ENCODE data around the gene COQ4. TPM values are rescaled to one million over a fixed set of nuclear protein-coding genes. Genes with fewer than 3 reads are reported as not detected.
A peak's percentile ranks its signal among the peaks of the same experiment; 100 is the strongest.

The COQ4 gene
- polyA plus RNA-seq, 1 of the 3 experiments (the other 2 are of a cell fraction): 57.2 TPM

DNA sequence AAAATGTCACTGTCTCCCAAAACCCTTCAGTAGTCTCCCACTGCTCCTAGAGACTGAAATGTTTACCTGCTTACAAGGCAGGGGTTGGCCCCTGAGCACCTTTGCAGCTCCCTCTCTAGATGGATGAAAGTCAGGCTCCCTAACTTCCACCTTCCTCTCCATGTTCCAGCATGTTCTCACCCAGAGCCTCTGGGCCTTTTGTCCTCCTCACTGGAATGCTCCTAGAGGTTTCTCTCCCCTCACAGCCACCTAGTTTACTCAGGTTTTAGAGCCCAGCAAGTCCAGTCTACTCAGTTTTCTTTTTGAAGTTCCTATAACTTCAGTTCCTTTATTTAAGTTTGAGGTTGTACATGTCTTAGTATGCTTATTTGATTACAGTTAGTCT is 47.7 kb downstream of the COQ4 start:
- ChIA-PET CTCF (interaction anchor here (0.9 to 5.9 kb wide), 8 partner anchors 9 to 246 kb away, joined by 3 to 42 read pairs (median 6); partner anchors contain the start of gene CERCAM), POLR2A (interaction anchor here (1.2 to 2.2 kb wide), 5 partner anchors 8 to 50 kb away, joined by 3 to 11 read pairs (median 5); partner anchors contain the start of gene CERCAM)
- Histone ChIP-seq H2AFZ (ENCODE audit: low read depth) (peak overlapping the region; percentile 95), H3K4me3 (ENCODE audit: low read depth in 2 of 2, low read length in 1 of 2) (peak overlapping the region; percentile 78 to 87), H3K27me3 (ENCODE audit: insufficient read depth) (no peaks in the 10 kb centered on the region), H3K9me3 (no peaks in the 10 kb centered on the region), H4K20me1 (ENCODE audit: insufficient read depth) (no peaks in the 10 kb centered on the region), H3K4me2 (peak overlapping the region; percentile 83), H3K9me2 (no peaks in the 10 kb centered on the region), H3K4me1 (ENCODE audit: control insufficient read depth in 1 of 2, insufficient read depth in 2 of 2, low read depth in 1 of 2, low read length in 1 of 2) (peaks cover 0 to 20% of the 10 kb centered on the region in 2 experiments; a peak in 2 of 4 replicates), H3K36me3 (replicated peaks in 1 of 2; ENCODE audit: control insufficient read depth in 1 of 2, insufficient read depth in 2 of 2, low read length in 1 of 2) (peaks cover 0 to 4% of the 10 kb centered on the region in 2 experiments), H3K79me2 (ENCODE audit: insufficient read depth) (peaks cover 49% of the 10 kb centered on the region), H3F3A (replicated peaks; ENCODE audit: insufficient read depth) (peaks cover 19% of the 10 kb centered on the region), H3K9ac (peak overlapping the region; percentile 92), H3K27ac (ENCODE audit: low read depth in 2 of 2, low read length in 1 of 2) (peak overlapping the region; percentile 89 to 91)
- TF ChIP-seq FOSL2 (IDR thresholded peaks at IDR 0.05; ENCODE audit: borderline replicate concordance, low read depth): no peak
- no peak for TF ChIP-seq NRF1 (IDR thresholded peaks at IDR 0.05; ENCODE audit: low read depth, low read length)
- no peak for TF ChIP-seq CHD2 (IDR thresholded peaks at IDR 0.05; ENCODE audit: low read length, partially characterized antibody)
- no peak for TF ChIP-seq FOXJ3 (CRISPR knock-in tag; IDR thresholded peaks at IDR 0.05)
- TF ChIP-seq RAD21 (IDR thresholded peaks at IDR 0.05; ENCODE audit: low read length): no peak
- TF ChIP-seq, protein P1, sequence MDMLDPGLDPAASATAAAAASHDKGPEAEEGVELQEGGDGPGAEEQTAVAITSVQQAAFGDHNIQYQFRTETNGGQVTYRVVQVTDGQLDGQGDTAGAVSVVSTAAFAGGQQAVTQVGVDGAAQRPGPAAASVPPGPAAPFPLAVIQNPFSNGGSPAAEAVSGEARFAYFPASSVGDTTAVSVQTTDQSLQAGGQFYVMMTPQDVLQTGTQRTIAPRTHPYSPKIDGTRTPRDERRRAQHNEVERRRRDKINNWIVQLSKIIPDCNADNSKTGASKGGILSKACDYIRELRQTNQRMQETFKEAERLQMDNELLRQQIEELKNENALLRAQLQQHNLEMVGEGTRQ (IDR thresholded peaks at IDR 0.05; ENCODE audit: borderline replicate concordance, low read depth, low read length): no peak
- TF ChIP-seq, protein P2, sequence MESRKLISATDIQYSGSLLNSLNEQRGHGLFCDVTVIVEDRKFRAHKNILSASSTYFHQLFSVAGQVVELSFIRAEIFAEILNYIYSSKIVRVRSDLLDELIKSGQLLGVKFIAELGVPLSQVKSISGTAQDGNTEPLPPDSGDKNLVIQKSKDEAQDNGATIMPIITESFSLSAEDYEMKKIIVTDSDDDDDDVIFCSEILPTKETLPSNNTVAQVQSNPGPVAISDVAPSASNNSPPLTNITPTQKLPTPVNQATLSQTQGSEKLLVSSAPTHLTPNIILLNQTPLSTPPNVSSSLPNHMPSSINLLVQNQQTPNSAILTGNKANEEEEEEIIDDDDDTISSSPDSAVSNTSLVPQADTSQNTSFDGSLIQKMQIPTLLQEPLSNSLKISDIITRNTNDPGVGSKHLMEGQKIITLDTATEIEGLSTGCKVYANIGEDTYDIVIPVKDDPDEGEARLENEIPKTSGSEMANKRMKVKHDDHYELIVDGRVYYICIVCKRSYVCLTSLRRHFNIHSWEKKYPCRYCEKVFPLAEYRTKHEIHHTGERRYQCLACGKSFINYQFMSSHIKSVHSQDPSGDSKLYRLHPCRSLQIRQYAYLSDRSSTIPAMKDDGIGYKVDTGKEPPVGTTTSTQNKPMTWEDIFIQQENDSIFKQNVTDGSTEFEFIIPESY (IDR thresholded peaks at IDR 0.05; ENCODE audit: borderline replicate concordance, low read depth): no peak
- no peak for TF ChIP-seq YY1 (IDR thresholded peaks at IDR 0.05; ENCODE audit: low read depth)
- TF ChIP-seq, protein P3, sequence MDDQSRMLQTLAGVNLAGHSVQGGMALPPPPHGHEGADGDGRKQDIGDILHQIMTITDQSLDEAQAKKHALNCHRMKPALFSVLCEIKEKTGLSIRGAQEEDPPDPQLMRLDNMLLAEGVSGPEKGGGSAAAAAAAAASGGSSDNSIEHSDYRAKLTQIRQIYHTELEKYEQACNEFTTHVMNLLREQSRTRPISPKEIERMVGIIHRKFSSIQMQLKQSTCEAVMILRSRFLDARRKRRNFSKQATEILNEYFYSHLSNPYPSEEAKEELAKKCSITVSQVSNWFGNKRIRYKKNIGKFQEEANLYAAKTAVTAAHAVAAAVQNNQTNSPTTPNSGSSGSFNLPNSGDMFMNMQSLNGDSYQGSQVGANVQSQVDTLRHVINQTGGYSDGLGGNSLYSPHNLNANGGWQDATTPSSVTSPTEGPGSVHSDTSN (IDR thresholded peaks at IDR 0.05): no peak
- TF ChIP-seq RXRA (IDR thresholded peaks at IDR 0.05; ENCODE audit: borderline replicate concordance, low read depth): no peak
- no peak for TF ChIP-seq GATA2 (CRISPR knock-in tag; IDR thresholded peaks at IDR 0.05)
- TF ChIP-seq SMC3 (IDR thresholded peaks at IDR 0.05; ENCODE audit: low read depth, low read length): no peak
- no peak for TF ChIP-seq TCF12 (IDR thresholded peaks at IDR 0.05)
- TF ChIP-seq NFIC (IDR thresholded peaks at IDR 0.05; ENCODE audit: borderline replicate concordance): no peak
- no peak for DNase-seq

Data from SK-N-SH (cell line).